ENCODE data around the gene AARS1. TPM values are rescaled to one million over a fixed set of nuclear protein-coding genes. Genes with fewer than 3 reads are reported as not detected.
A peak's percentile ranks its signal among the peaks of the same experiment; 100 is the strongest.
"Not testable (repeated sequence)": the region's sequence is repeated elsewhere in the genome, so short reads cannot be mapped to it uniquely, and the experiment has no call there.

AARS1 gene
- total RNA-seq, 2 donors from 2014 or later: 52.1 to 80.6 TPM

GRCh38 chr16:70295634-70296033 lies 6.3 kb upstream of the AARS1 start:
- no peak overlapping the region for H3K4me3 Mint-ChIP-seq
- no peak for ATAC-seq (replicated peaks)

GRCh38 chr16:70294385-70295025 lies 5.2 kb upstream of the AARS1 start:
- no peak overlapping the region for H3K27ac Mint-ChIP-seq
- no peaks in the 10 kb centered on the region for H3K27me3 Mint-ChIP-seq
- H3K9me3 Mint-ChIP-seq: no peaks in the 10 kb centered on the region
- peaks cover 6% of the 10 kb centered on the region for H3K36me3 Mint-ChIP-seq (ENCODE audit: low read depth)
- H3K4me1 Mint-ChIP-seq: peaks cover 7% of the 10 kb centered on the region
- ATAC-seq (replicated peaks): no peak
- no peak overlapping the region for H3K4me3 Mint-ChIP-seq

More at GRCh38 chr16:70295634-70296033, 6.3 kb upstream of the AARS1 start:
- Mint-ChIP-seq H3K27me3 (no peaks in the 10 kb centered on the region), H3K36me3 (ENCODE audit: low read depth) (peaks cover 14% of the 10 kb centered on the region), H3K27ac (no peak overlapping the region), H3K9me3 (no peaks in the 10 kb centered on the region), H3K4me1 (peaks cover 14% of the 10 kb centered on the region)

- peaks cover 16% of the 10 kb centered on the region for H3K36me3 Mint-ChIP-seq (ENCODE audit: low read depth)
- not testable (repeated sequence) for H3K27me3 Mint-ChIP-seq; H3K4me1 Mint-ChIP-seq; H3K4me3 Mint-ChIP-seq; H3K27ac Mint-ChIP-seq; H3K9me3 Mint-ChIP-seq; ATAC-seq (replicated peaks)
Observed at GRCh38 chr16:70292148-70292547, 2.8 kb upstream of the AARS1 start.

GRCh38 chr16:70290949-70291519 lies 1.7 kb upstream of the AARS1 start:
- no peak for ATAC-seq (replicated peaks)
- peaks cover 17% of the 10 kb centered on the region for H3K36me3 Mint-ChIP-seq (ENCODE audit: low read depth)
- no peaks in the 10 kb centered on the region for H3K27me3 Mint-ChIP-seq
- no peak overlapping the region for H3K4me3 Mint-ChIP-seq
- H3K4me1 Mint-ChIP-seq: no peaks in the 10 kb centered on the region
- no peaks in the 10 kb centered on the region for H3K9me3 Mint-ChIP-seq
- H3K27ac Mint-ChIP-seq: peak overlapping the region; percentile 48

- not testable (repeated sequence) for H3K27me3 Mint-ChIP-seq; H3K9me3 Mint-ChIP-seq; H3K4me1 Mint-ChIP-seq; ATAC-seq (replicated peaks)
- Mint-ChIP-seq H3K4me3 (peak overlapping the region; percentile 84), H3K36me3 (ENCODE audit: low read depth) (peaks cover 51% of the 10 kb centered on the region), H3K27ac (peak overlapping the region; percentile 90)
Observed at GRCh38 chr16:70287304-70287971, 1.9 kb downstream of the AARS1 start.

- no peak overlapping the region for H3K27ac Mint-ChIP-seq
- no peak overlapping the region for H3K4me3 Mint-ChIP-seq
- peaks cover 96% of the 10 kb centered on the region for H3K36me3 Mint-ChIP-seq (ENCODE audit: low read depth)
- H3K4me1 Mint-ChIP-seq: peaks cover 4% of the 10 kb centered on the region
- no peak for ATAC-seq (replicated peaks)
- no peaks in the 10 kb centered on the region for H3K27me3 Mint-ChIP-seq
- no peaks in the 10 kb centered on the region for H3K9me3 Mint-ChIP-seq
Observed at GRCh38 chr16:70276392-70276791, 12.9 kb downstream of the AARS1 start.

GRCh38 chr16:70271696-70272095 lies 17.6 kb downstream of the AARS1 start:
- no peak overlapping the region for H3K4me3 Mint-ChIP-seq
- H3K9me3 Mint-ChIP-seq: no peaks in the 10 kb centered on the region
- no peak overlapping the region for H3K27ac Mint-ChIP-seq
- peaks cover 4% of the 10 kb centered on the region for H3K4me1 Mint-ChIP-seq
- no peak for ATAC-seq (replicated peaks)
- H3K27me3 Mint-ChIP-seq: no peaks in the 10 kb centered on the region
- peaks cover 100% of the 10 kb centered on the region for H3K36me3 Mint-ChIP-seq (ENCODE audit: low read depth)

GRCh38 chr16:70270176-70270575 lies 19.1 kb downstream of the AARS1 start:
- Mint-ChIP-seq H3K4me1 (no peaks in the 10 kb centered on the region), H3K9me3 (no peaks in the 10 kb centered on the region), H3K27me3 (no peaks in the 10 kb centered on the region), H3K4me3 (no peak overlapping the region), H3K36me3 (ENCODE audit: low read depth) (peaks cover 98% of the 10 kb centered on the region), H3K27ac (no peak overlapping the region)
- ATAC-seq (replicated peaks): no peak

- no peak overlapping the region for H3K27ac Mint-ChIP-seq
- ATAC-seq (replicated peaks): no peak
- no peak overlapping the region for H3K4me3 Mint-ChIP-seq
- H3K27me3 Mint-ChIP-seq: no peaks in the 10 kb centered on the region
- H3K36me3 Mint-ChIP-seq (ENCODE audit: low read depth): peaks cover 98% of the 10 kb centered on the region
- H3K9me3 Mint-ChIP-seq: no peaks in the 10 kb centered on the region
- H3K4me1 Mint-ChIP-seq: no peaks in the 10 kb centered on the region
Observed at GRCh38 chr16:70269471-70269870, 19.8 kb downstream of the AARS1 start.

GRCh38 chr16:70267922-70268321 lies 21.4 kb downstream of the AARS1 start:
- H3K27me3 Mint-ChIP-seq; H3K4me1 Mint-ChIP-seq; ATAC-seq (replicated peaks); H3K27ac Mint-ChIP-seq; H3K4me3 Mint-ChIP-seq; H3K9me3 Mint-ChIP-seq: not testable (repeated sequence)
- peaks cover 98% of the 10 kb centered on the region for H3K36me3 Mint-ChIP-seq (ENCODE audit: low read depth)

GRCh38 chr16:70267516-70267915 lies 21.8 kb downstream of the AARS1 start:
- H3K36me3 Mint-ChIP-seq (ENCODE audit: low read depth): peaks cover 98% of the 10 kb centered on the region
- no peaks in the 10 kb centered on the region for H3K9me3 Mint-ChIP-seq
- H3K4me1 Mint-ChIP-seq: no peaks in the 10 kb centered on the region
- ATAC-seq (replicated peaks): no peak
- H3K27ac Mint-ChIP-seq: no peak overlapping the region
- H3K4me3 Mint-ChIP-seq: no peak overlapping the region
- H3K27me3 Mint-ChIP-seq: no peaks in the 10 kb centered on the region

- ATAC-seq (replicated peaks); H3K4me3 Mint-ChIP-seq; H3K27me3 Mint-ChIP-seq; H3K9me3 Mint-ChIP-seq; H3K27ac Mint-ChIP-seq; H3K4me1 Mint-ChIP-seq: not testable (repeated sequence)
- peaks cover 100% of the 10 kb centered on the region for H3K36me3 Mint-ChIP-seq (ENCODE audit: low read depth)
Observed at GRCh38 chr16:70259903-70260302, 29.4 kb downstream of the AARS1 start.

- no peak overlapping the region for H3K4me3 Mint-ChIP-seq
- H3K36me3 Mint-ChIP-seq (ENCODE audit: low read depth): peaks cover 99% of the 10 kb centered on the region
- ATAC-seq (replicated peaks): no peak
- no peak overlapping the region for H3K27ac Mint-ChIP-seq
- H3K27me3 Mint-ChIP-seq: no peaks in the 10 kb centered on the region
- no peaks in the 10 kb centered on the region for H3K4me1 Mint-ChIP-seq
- H3K9me3 Mint-ChIP-seq: no peaks in the 10 kb centered on the region
Observed at GRCh38 chr16:70258946-70259345, 30.4 kb downstream of the AARS1 start.

GRCh38 chr16:70258065-70258464 lies 31.2 kb downstream of the AARS1 start:
- no peaks in the 10 kb centered on the region for H3K27me3 Mint-ChIP-seq
- peaks cover 96% of the 10 kb centered on the region for H3K36me3 Mint-ChIP-seq (ENCODE audit: low read depth)
- H3K4me1 Mint-ChIP-seq: no peaks in the 10 kb centered on the region
- H3K4me3 Mint-ChIP-seq: no peak overlapping the region
- no peak for ATAC-seq (replicated peaks)
- H3K9me3 Mint-ChIP-seq: no peaks in the 10 kb centered on the region
- H3K27ac Mint-ChIP-seq: no peak overlapping the region

- Mint-ChIP-seq H3K27ac (no peak overlapping the region), H3K9me3 (no peaks in the 10 kb centered on the region), H3K4me3 (no peak overlapping the region), H3K36me3 (ENCODE audit: low read depth) (peaks cover 96% of the 10 kb centered on the region), H3K27me3 (no peaks in the 10 kb centered on the region), H3K4me1 (no peaks in the 10 kb centered on the region)
- no peak for ATAC-seq (replicated peaks)
Observed at GRCh38 chr16:70257391-70257790, 31.9 kb downstream of the AARS1 start.

All from activated T-helper 17 cell treated with anti-CD3 and anti-CD28 coated beads, Interleukin-2, amount 50 U/mL, for 72 hours (primary cell).